NCI-H446 treated with DMSO at 0.1 percent for 48 hours (cell line): ENCODE results near the gene QKI.

Source experiments
- DNase-seq: peaks from one replicate; lab custom pipeline; 2025; lab: John Stamatoyannopoulos, UW

QKI gene

DNA sequence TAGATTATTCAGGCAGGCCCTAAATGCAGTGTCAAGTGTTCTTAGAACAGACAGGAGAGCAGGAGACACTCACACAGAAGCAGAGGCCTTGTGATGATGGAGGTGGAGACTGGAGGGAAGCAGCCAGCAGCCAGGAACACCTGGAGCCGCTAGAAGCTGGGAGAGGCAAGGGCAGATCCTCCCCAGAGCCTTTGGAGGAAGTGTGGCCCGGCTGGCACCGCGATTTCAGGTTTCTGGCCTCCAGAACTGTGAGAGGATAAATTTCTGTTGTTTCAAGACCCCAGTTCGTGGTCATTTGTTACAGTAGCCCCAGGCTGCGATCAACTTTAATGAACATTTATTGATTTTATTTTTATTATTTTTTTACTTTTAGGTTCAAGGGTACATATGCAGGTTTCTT is 203.0 kb downstream of the QKI start:
- DNase-seq = no peak

DNA sequence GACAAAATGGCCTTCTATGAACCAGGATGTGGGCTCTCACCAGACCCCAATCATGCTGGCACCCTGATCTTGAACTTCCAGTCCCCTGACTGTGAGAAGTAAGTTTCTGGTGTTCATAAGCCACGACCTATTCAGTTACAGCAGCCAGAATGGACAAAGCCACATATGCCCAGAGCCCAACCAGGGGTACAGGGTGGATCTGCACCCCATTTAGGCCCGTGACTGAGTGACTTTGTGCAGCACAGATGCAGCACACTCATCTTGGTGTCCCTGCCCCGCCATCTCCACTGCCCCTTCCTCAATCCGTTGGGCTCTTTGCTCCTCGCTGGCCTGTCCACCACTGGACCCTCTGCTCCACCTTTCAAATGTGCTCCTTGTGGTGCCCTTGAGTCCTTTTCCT is 205.6 kb downstream of the QKI start:
- DNase-seq = no peak

DNA sequence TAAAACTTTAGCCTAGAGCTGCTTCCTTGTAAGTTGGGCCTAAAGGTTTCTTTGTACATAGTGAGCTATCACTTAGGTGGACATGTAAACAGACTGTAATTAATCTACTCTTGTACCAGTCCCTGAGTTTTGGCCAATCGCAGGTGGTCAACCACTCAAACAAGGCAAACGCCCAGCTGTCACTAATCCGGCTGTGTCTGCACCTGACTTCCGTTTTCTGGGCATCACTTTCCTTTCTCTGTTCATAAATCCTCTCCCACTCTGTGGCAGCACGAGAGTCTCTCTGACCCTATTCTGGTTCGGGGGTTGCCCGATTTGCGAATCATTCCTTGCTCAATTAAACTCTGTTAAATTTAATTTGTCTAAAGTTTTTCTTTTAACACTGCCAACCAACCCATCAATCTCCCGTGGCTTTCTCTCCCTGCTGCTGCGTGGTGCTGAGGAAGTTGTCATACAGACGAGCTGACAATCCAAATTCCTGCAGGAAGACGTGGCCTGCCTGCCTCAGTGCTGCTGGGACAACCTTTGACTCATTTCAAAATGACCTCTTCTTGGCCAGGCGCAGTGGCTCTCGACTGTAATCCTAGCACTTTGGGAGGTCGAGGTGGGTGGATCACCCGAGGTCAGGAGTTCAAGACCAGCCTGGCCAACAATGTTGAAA is 206.3 kb downstream of the QKI start:
- DNase-seq = no peak

- no peak for DNase-seq
These were observed 210.7 kb downstream of the QKI start for GRCh38 chr6:163625265-163625664.

- no peak for DNase-seq
These were observed 211.8 kb downstream of the QKI start for GRCh38 chr6:163626073-163626867.

GRCh38 chr6:163627274-163628062 is 212.9 kb downstream of the QKI start:
- no peak for DNase-seq
